ENCODE results near the gene ZBTB7C. TPM values are rescaled to one million over a fixed set of nuclear protein-coding genes. Genes with fewer than 3 reads are reported as not detected.

Gene ZBTB7C
- total and polyA plus RNA-seq, 9 of the 15 experiments (the other 6 are each of a cell fraction or from before 2014, with no cell fraction given): not detected

DNA sequence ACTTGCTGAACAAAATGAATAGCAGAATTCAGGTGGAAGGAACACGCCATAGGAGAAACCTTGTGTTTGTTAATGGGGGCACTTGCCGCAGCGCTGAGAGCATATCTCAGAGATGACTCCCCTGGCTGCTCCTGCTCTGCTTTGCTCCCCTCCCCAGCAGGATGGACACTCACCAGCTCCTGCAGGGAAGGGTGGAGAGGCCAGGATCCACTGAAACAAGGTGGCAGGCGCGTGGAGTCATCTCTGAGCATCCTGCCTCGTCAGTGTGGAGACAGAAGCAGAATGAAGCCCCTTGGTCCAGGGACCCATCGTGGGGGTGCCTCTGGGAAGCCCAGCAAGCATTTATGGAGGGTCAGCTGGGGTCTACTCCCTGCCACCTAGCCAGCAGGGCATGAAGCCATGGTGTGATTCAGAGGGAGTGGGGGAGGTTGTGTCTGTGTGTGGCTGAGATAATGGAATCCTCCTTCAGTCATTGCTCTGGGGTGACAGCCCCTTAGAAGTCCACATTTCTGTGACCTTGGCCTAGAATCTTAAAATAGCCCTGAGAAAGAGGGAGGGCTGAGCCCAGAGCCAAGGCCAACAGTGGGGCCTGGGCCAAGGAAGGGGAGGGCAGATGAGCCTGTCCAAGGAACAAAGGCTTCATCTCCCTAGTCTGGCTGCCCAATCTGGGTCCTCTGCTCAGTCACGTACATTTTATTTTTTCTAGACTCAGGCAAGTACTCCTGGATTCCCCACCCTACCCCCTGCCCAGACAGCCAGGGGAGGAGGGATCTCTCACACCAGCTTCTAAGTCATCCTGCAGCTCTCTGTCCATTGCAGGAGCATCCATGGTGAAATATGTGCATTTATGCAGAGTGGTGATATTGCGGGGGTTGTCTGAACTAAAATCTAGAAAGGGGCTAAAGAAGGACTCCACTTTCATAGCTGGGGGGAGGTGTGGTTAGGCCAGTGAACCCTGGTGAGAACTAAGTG is 215.4 kb downstream of the ZBTB7C start (continued):
- TF ChIP-seq ELF4 (CRISPR knock-in tag; IDR thresholded peaks at IDR 0.05): no peak
- no peak for TF ChIP-seq PHF8 (IDR thresholded peaks at IDR 0.05; ENCODE audit: borderline replicate concordance, low read length)
- TF ChIP-seq, protein P1, sequence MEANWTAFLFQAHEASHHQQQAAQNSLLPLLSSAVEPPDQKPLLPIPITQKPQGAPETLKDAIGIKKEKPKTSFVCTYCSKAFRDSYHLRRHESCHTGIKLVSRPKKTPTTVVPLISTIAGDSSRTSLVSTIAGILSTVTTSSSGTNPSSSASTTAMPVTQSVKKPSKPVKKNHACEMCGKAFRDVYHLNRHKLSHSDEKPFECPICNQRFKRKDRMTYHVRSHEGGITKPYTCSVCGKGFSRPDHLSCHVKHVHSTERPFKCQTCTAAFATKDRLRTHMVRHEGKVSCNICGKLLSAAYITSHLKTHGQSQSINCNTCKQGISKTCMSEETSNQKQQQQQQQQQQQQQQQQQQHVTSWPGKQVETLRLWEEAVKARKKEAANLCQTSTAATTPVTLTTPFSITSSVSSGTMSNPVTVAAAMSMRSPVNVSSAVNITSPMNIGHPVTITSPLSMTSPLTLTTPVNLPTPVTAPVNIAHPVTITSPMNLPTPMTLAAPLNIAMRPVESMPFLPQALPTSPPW (CRISPR knock-in tag; IDR thresholded peaks at IDR 0.05): peak; percentile 58
- TF ChIP-seq MEF2D (tag; conservative IDR thresholded peaks at IDR 0.05; ENCODE audit: low read depth): 0 out of 2 replicates have a peak, but pooled peaks have one; percentile 23
- TF ChIP-seq XRCC4 (IDR thresholded peaks at IDR 0.05; ENCODE audit: extremely low read depth, insufficient read depth, insufficient read length): no peak
- TF ChIP-seq, protein P2, sequence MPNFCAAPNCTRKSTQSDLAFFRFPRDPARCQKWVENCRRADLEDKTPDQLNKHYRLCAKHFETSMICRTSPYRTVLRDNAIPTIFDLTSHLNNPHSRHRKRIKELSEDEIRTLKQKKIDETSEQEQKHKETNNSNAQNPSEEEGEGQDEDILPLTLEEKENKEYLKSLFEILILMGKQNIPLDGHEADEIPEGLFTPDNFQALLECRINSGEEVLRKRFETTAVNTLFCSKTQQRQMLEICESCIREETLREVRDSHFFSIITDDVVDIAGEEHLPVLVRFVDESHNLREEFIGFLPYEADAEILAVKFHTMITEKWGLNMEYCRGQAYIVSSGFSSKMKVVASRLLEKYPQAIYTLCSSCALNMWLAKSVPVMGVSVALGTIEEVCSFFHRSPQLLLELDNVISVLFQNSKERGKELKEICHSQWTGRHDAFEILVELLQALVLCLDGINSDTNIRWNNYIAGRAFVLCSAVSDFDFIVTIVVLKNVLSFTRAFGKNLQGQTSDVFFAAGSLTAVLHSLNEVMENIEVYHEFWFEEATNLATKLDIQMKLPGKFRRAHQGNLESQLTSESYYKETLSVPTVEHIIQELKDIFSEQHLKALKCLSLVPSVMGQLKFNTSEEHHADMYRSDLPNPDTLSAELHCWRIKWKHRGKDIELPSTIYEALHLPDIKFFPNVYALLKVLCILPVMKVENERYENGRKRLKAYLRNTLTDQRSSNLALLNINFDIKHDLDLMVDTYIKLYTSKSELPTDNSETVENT (CRISPR knock-in tag; IDR thresholded peaks at IDR 0.05): no peak
- no peak for TF ChIP-seq ZNF408 (CRISPR knock-in tag; IDR thresholded peaks at IDR 0.05; ENCODE audit: low read depth)
- TF ChIP-seq ZNF184 (CRISPR knock-in tag; IDR thresholded peaks at IDR 0.05): no peak
- TF ChIP-seq, protein P3, sequence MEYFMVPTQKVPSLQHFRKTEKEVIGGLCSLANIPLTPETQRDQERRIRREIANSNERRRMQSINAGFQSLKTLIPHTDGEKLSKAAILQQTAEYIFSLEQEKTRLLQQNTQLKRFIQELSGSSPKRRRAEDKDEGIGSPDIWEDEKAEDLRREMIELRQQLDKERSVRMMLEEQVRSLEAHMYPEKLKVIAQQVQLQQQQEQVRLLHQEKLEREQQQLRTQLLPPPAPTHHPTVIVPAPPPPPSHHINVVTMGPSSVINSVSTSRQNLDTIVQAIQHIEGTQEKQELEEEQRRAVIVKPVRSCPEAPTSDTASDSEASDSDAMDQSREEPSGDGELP (CRISPR knock-in tag; IDR thresholded peaks at IDR 0.05; ENCODE audit: borderline replicate concordance): no peak
- 0 out of 2 replicates have a peak, but pooled peaks have one; percentile 10 for TF ChIP-seq CBFA2T3 (IDR thresholded peaks at IDR 0.05)

All from K562 (cell line).